HUES6 (cell line): Measurements from ENCODE around the gene TUBA1C.
A peak's percentile ranks its signal among the peaks of the same experiment; 100 is the strongest.

Experiments used
- H3K27ac ChIP-seq: 2 replicates; pipeline ENCODE4 v1.7.0; 2013; ENCODE audit warnings: low read depth, mild to moderate bottlenecking, low read length, inconsistent platforms
- H3K27me3 ChIP-seq: 2 replicates; pipeline ENCODE4 v1.6.1; 2013; ENCODE audit warnings: low read length; ENCODE audit not compliant: control insufficient read depth, insufficient read depth
- H3K36me3 ChIP-seq: 2 replicates; pipeline ENCODE4 v1.6.1; 2013; ENCODE audit warnings: low read length; ENCODE audit not compliant: control insufficient read depth, insufficient read depth
- H3K4me1 ChIP-seq: 2 replicates; pipeline ENCODE4 v1.6.1; 2013; ENCODE audit warnings: low read length; ENCODE audit not compliant: control insufficient read depth, insufficient read depth
- H3K4me3 ChIP-seq: 2 replicates; pipeline ENCODE4 v1.5.1; 2013; ENCODE audit warnings: low read depth, low read length
- H3K9ac ChIP-seq: one replicate; pipeline ENCODE4 v1.6.1; 2013; ENCODE audit warnings: mild to moderate bottlenecking, low read length
- H3K9me3 ChIP-seq: 2 replicates; pipeline ENCODE4 v1.6.1; 2013; ENCODE audit warnings: low read depth, low read length; ENCODE audit not compliant: control insufficient read depth, insufficient read depth

TUBA1C gene

GRCh38 chr12:49288412-49288853, 23.6 kb downstream of the TUBA1C start:
- no peaks in the 10 kb centered on the region for H3K36me3 ChIP-seq
- H3K27ac ChIP-seq: no peak overlapping the region
- no peak overlapping the region for H3K9ac ChIP-seq
- peaks cover 26% of the 10 kb centered on the region for H3K27me3 ChIP-seq
- H3K9me3 ChIP-seq: 0 out of 2 replicates have a peak, but pooled peaks cover 5% of the 10 kb centered on the region
- peaks cover 14% of the 10 kb centered on the region for H3K4me1 ChIP-seq
- H3K4me3 ChIP-seq: no peak overlapping the region

DNA sequence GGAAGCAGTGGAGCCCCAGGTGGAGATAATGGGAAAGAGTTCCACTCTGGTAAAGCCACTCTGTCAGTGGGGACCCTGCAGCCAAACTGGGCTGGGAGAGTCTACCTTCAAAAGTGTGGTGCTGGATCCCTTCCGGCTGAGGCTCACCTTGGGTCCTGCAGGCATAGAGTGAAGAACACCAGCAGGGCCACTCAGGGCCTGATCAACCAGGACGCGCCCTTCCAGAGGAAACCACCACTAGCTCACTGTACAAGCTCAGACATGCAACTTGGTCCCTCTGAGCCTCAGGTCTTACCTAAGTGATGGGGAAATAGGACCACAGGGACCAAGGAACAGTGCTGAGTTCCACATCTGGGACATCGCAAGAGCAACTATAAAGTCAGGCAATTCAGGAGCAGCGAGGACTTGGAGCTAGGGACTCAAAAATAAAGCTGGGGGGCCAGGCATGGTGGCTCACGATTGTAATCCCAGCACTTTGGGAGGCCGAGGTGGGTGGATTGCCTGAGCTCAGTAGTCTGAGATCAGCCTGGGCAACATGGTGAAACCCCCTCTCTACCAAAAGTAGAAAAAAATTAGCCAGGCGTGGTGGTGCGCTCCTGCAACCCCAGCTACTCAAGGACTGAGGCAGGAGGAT, 24.2 kb downstream of the TUBA1C start:
- Histone ChIP-seq H3K9me3 (0 out of 2 replicates have a peak, but pooled peaks cover 2% of the 10 kb centered on the region), H3K36me3 (no peaks in the 10 kb centered on the region), H3K27ac (no peak overlapping the region), H3K4me1 (peaks cover 16% of the 10 kb centered on the region), H3K4me3 (no peak overlapping the region), H3K27me3 (peaks cover 32% of the 10 kb centered on the region), H3K9ac (no peak overlapping the region)

DNA sequence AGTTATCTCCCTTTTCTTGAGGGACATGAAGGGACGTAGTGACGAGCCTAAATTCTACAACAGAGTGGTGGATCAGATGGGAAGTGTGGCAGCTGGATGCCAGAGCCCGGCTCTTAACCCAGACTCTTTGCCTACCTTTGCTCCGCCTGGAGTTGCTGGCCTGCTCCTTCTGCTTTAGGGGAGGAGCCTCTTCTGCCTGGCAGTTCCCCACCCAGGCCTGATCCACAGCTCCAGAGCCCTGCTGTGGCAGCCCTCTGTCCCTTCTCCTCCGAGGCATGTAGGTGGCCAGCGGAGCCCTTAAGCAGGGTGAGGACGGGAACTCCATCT, 27.8 kb downstream of the TUBA1C start:
- Histone ChIP-seq H3K9ac (no peak overlapping the region), H3K4me1 (peaks cover 41% of the 10 kb centered on the region), H3K27me3 (peaks cover 68% of the 10 kb centered on the region), H3K9me3 (no peaks in the 10 kb centered on the region), H3K4me3 (peak overlapping the region; percentile 44; the same call in 1 of the 2 replicates), H3K27ac (no peak overlapping the region), H3K36me3 (no peaks in the 10 kb centered on the region)

- no peak overlapping the region for H3K27ac ChIP-seq
- H3K27me3 ChIP-seq: peaks cover 75% of the 10 kb centered on the region
- H3K9ac ChIP-seq: no peak overlapping the region
Measured at GRCh38 chr12:49293056-49293956, 28.4 kb downstream of the TUBA1C start.

DNA sequence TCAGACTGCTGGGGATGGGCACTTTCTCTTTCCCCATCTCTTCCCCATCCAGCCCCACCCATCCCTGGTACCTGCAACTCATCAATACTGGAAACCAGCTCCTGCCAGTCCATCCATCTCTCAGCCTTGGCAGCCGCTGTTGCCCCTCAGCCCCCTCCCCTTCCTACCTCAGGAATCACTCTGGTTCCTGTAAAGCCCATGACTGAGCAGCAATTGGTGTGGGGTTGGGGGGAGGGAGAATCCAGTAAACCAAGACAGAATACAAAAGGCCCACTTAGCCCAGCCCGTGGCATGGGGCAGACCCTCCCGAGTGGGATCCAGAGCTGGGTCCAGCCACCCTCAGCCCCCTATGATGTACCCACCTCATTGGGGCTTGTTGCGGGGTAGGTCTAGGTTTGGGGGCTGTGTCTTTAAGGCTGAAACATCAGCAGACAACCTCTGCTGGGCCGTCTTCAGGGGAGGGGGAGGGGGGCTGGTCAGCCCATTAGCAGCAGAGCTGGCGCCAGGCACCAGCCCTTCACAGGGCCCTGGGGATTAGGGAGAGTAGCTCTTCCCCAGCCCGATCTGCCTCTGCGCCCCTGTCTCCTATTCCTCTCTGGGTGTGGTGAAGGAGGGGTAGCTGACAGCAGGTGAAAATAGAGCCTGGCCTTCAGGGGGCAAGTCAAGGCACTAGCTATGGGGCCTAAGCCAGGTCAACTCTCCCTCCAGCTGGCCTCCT, 29.4 kb downstream of the TUBA1C start:
- Histone ChIP-seq H3K9ac (no peak overlapping the region), H3K4me1 (peaks cover 41% of the 10 kb centered on the region), H3K27me3 (peaks cover 77% of the 10 kb centered on the region), H3K27ac (no peak overlapping the region), H3K36me3 (no peaks in the 10 kb centered on the region), H3K9me3 (no peaks in the 10 kb centered on the region), H3K4me3 (peak overlapping the region; percentile 62)

More at GRCh38 chr12:49293056-49293956, 28.4 kb downstream of the TUBA1C start:
- Histone ChIP-seq H3K9me3 (no peaks in the 10 kb centered on the region), H3K36me3 (no peaks in the 10 kb centered on the region), H3K4me3 (peak overlapping the region; percentile 44), H3K4me1 (peaks cover 41% of the 10 kb centered on the region)

DNA sequence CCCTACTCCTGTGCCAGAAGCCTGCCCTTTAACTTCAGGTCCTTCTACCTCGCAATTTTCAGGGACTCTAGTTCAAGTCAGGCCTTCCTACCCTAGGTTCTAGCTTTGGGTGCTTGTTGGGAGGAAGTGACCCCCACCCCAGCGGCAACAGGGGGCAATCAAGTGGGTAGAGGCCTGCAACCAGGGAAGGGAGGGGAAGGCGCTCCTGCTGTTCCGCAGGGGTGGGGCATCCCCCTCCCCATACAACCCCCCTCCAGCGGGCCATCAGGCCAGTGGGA, 29.9 kb downstream of the TUBA1C start:
- Histone ChIP-seq H3K4me1 (peaks cover 41% of the 10 kb centered on the region), H3K9me3 (no peaks in the 10 kb centered on the region), H3K9ac (no peak overlapping the region), H3K27me3 (peaks cover 77% of the 10 kb centered on the region), H3K4me3 (peak overlapping the region; percentile 62), H3K36me3 (no peaks in the 10 kb centered on the region), H3K27ac (no peak overlapping the region)

GRCh38 chr12:49295082-49295936, 30.4 kb downstream of the TUBA1C start, which contains the start of gene PRPH:
PRPH (plus strand) TSS chr12:49295147; CDS start chr12:49295201, 54 bp downstream.
- Histone ChIP-seq H3K9me3 (no peaks in the 10 kb centered on the region), H3K4me1 (peaks cover 41% of the 10 kb centered on the region), H3K9ac (no peak within 1 kb of the TSS), H3K27ac (no peak within 1 kb of the TSS), H3K36me3 (no peaks in the 10 kb centered on the region), H3K4me3 (peak within 1 kb of the TSS; percentile 62), H3K27me3 (peaks cover 77% of the 10 kb centered on the region)

GRCh38 chr12:49296034-49296835, 31.4 kb downstream of the TUBA1C start:
- H3K9me3 ChIP-seq: no peaks in the 10 kb centered on the region
- no peaks in the 10 kb centered on the region for H3K36me3 ChIP-seq
- no peak overlapping the region for H3K27ac ChIP-seq
- peak overlapping the region; percentile 62 for H3K4me3 ChIP-seq
- no peak overlapping the region for H3K9ac ChIP-seq
- peaks cover 41% of the 10 kb centered on the region for H3K4me1 ChIP-seq
- peaks cover 79% of the 10 kb centered on the region for H3K27me3 ChIP-seq

DNA sequence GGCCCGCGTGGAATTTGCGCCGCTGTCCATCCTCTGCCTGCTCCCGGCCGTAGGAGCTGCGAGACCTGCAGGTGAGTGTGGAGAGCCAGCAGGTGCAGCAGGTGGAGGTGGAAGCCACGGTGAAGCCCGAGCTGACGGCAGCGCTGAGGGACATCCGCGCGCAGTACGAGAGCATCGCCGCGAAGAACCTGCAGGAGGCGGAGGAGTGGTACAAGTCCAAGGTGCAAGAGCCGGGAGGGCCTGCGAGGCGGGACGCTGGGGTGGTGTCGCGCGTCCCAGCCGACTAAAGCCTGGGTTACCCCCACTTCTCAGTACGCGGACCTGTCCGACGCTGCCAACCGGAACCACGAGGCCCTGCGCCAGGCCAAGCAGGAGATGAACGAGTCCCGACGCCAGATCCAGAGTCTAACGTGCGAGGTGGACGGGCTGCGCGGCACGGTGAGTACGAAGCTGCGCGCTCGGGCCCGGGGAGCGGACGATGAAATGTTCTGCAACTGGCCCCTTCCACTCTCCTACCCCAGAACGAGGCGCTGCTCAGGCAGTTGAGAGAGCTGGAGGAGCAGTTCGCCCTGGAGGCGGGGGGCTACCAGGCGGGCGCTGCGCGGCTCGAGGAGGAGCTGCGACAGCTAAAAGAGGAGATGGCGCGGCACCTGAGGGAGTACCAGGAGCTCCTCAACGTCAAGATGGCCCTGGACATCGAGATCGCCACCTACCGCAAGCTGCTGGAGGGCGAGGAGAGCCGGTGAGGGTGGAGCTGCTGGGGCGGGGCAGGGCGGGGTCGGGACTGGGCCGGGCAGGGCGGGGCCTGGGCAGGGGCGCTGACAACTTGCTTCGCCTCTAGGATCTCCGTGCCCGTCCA, 32.2 kb downstream of the TUBA1C start:
- Histone ChIP-seq H3K9me3 (no peaks in the 10 kb centered on the region), H3K9ac (no peak overlapping the region), H3K4me1 (peaks cover 41% of the 10 kb centered on the region), H3K4me3 (peak overlapping the region; percentile 60), H3K27me3 (peaks cover 74% of the 10 kb centered on the region), H3K27ac (no peak overlapping the region), H3K36me3 (no peaks in the 10 kb centered on the region)
